ENCODE measurements around the gene B3GLCT. TPM values are rescaled to one million over a fixed set of nuclear protein-coding genes. Genes with fewer than 3 reads are reported as not detected.
"Not testable (repeated sequence)": the region's sequence is repeated elsewhere in the genome, so short reads cannot be mapped to it uniquely, and the experiment has no call there.

B3GLCT gene
- total and polyA plus RNA-seq, 4 donors, result 0.88 to 8.3 (median 4.9) TPM

DNA sequence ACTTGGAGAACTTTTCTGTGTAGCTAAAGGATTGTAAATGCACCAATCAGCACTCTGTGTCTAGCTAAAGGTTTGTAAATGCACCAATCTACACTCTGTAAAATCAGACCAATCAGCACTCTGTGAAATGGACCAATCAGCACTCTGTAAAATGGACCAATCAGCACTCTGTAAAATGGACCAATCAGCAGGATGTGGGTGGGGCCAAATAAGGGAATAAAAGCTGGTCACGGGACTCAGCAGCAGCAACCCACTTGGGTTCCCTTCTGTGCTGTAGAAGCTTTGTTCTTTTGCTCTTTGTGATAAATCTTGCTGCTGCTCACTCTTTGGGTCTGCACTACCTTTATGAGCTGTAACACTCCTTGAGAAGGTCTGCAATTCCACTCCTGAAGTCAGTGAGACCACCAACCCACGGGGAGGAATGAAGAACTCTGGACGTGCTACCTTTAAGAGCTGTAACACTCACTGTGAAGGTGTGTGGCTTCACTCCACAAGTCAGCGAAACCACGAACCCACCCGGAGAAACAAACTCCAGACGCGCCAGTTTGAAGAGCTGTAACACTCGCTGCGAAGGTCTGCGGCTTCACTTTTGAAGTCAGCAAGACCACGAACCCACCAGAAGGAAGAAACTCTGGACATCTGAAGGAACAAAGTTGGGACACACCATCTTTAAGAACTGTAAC lies 21.8 kb upstream of the B3GLCT start:
- DNase-seq; H3K27me3 ChIP-seq (ENCODE audit: control insufficient read depth in 1 of 2, insufficient read depth in 2 of 2, low read length in 1 of 2); H3K27ac ChIP-seq (ENCODE audit: low read depth in 1 of 2, low read length in 2 of 2); H3K4me3 ChIP-seq (ENCODE audit: low read length in 2 of 2); intact Hi-C loops (cut with DNase I); H3K4me1 ChIP-seq (ENCODE audit: control insufficient read depth in 1 of 2, insufficient read depth in 2 of 2, low read length in 2 of 2); ATAC-seq (ENCODE audit: low FRiP score); H3K9me3 ChIP-seq (ENCODE audit: control insufficient read depth, low read length); H3K36me3 ChIP-seq (ENCODE audit: control insufficient read depth in 1 of 2, insufficient read depth in 2 of 2, low read length in 1 of 2): not testable (repeated sequence)
- WGBS, 2 donors, result 92 to 93% methylated on average over 12 of the region's 12 CpGs

DNA sequence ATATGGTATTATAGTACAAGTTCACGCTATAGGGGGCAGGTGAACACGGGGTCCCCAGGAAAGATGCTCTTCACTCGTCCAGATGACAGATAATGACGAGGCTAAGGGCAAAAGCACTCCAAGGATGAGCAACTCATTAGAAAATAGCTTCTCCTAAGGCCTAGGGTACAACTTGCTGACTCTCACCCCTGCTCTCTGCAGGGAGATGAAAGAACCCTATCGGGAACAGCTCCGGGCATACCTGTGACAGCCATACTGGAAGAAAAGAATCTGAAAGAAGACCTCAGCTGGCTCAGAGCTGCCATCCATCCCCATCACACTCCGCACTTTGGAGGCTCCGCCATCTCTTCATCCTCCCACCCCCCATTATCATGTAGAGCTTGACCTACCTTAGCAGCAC lies 20.5 kb upstream of the B3GLCT start:
- ATAC-seq (ENCODE audit: low FRiP score) (no peak), DNase-seq (no peak)
- Histone ChIP-seq H3K4me1 (ENCODE audit: control insufficient read depth in 1 of 2, insufficient read depth in 2 of 2, low read length in 2 of 2) (no peaks in the 10 kb centered on the region), H3K9me3 (ENCODE audit: control insufficient read depth, low read length) (no peaks in the 10 kb centered on the region), H3K36me3 (ENCODE audit: control insufficient read depth in 1 of 2, insufficient read depth in 2 of 2, low read length in 1 of 2) (no peaks in the 10 kb centered on the region), H3K27me3 (ENCODE audit: control insufficient read depth in 1 of 2, insufficient read depth in 2 of 2, low read length in 1 of 2) (peaks cover 0 to 3% of the 10 kb centered on the region in 2 donors), H3K4me3 (ENCODE audit: low read length in 2 of 2) (no peak overlapping the region), H3K27ac (ENCODE audit: low read depth in 1 of 2, low read length in 2 of 2) (no peak overlapping the region)
- intact Hi-C loops (cut with DNase I), result no loop called here
- 93 to 94% methylated on average over 8 of the region's 8 CpGs for whole genome bisulfite sequencing, 2 donors

DNA sequence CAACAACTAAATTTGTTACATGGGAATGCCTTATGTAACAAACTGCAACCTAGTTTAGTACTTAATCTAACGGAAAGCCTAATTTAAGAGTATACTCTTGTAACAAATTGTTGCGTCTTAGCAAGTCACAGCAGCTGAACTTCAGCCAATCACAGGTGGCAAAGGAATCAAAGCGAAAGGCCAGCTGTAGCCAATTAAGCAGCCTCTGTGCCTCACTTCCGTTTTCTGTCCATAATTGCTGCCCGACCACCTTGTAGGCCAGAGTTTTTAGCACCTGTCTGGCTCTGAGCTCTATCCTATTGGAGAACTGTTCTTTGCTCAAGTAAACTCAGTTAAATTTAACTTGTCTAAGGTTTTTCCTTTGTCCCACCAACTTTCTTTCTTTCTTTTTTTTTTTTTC lies 20.0 kb upstream of the B3GLCT start:
- ATAC-seq (ENCODE audit: low FRiP score), result no peak
- Histone ChIP-seq H3K4me1 (ENCODE audit: control insufficient read depth in 1 of 2, insufficient read depth in 2 of 2, low read length in 2 of 2) (no peaks in the 10 kb centered on the region), H3K27me3 (ENCODE audit: control insufficient read depth in 1 of 2, insufficient read depth in 2 of 2, low read length in 1 of 2) (peaks cover 0 to 3% of the 10 kb centered on the region in 2 donors), H3K9me3 (ENCODE audit: control insufficient read depth, low read length) (no peaks in the 10 kb centered on the region), H3K27ac (ENCODE audit: low read depth in 1 of 2, low read length in 2 of 2) (no peak overlapping the region), H3K36me3 (ENCODE audit: control insufficient read depth in 1 of 2, insufficient read depth in 2 of 2, low read length in 1 of 2) (no peaks in the 10 kb centered on the region), H3K4me3 (ENCODE audit: low read length in 2 of 2) (no peak overlapping the region)
- DNase-seq, result no peak
- 89% methylated on average over 5 of the region's 5 CpGs for WGBS, 2 donors
- intact Hi-C loops (cut with DNase I), result no loop called here

DNA sequence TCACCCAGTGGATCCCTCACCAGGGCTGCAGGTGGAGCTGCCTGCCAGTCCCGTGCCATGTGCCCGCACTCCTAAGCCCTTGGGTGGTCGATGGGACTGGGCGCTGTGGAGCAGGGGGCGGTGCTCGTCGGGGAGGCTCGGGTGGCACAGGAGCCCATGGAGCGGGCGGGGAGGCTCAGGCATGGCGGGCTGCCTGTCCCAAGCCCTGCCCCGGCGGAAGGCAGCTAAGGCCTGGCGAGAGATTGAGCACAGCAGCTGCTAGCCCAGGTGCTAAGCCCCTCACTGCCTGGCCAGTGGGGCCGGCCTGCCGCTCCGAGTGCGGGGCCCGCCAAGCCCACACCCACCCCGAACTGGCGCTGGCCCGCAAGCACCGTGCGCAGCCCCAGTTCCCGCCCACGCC lies 16.8 kb upstream of the B3GLCT start:
- Histone ChIP-seq H3K4me1 (ENCODE audit: control insufficient read depth in 1 of 2, insufficient read depth in 2 of 2, low read length in 2 of 2) (no peaks in the 10 kb centered on the region), H3K36me3 (ENCODE audit: control insufficient read depth in 1 of 2, insufficient read depth in 2 of 2, low read length in 1 of 2) (no peaks in the 10 kb centered on the region), H3K9me3 (ENCODE audit: control insufficient read depth, low read length) (no peaks in the 10 kb centered on the region), H3K27ac (ENCODE audit: low read depth in 1 of 2, low read length in 2 of 2) (no peak overlapping the region), H3K4me3 (ENCODE audit: low read length in 2 of 2) (no peak overlapping the region), H3K27me3 (ENCODE audit: control insufficient read depth in 1 of 2, insufficient read depth in 2 of 2, low read length in 1 of 2) (peaks cover 0 to 3% of the 10 kb centered on the region in 2 donors)
- intact Hi-C loops (cut with DNase I), result no loop called here
- DNase-seq (no peak), ATAC-seq (ENCODE audit: low FRiP score) (no peak)
- WGBS, 2 donors, result 95% methylated on average over 23 to 26 of the region's 26 CpGs

DNA sequence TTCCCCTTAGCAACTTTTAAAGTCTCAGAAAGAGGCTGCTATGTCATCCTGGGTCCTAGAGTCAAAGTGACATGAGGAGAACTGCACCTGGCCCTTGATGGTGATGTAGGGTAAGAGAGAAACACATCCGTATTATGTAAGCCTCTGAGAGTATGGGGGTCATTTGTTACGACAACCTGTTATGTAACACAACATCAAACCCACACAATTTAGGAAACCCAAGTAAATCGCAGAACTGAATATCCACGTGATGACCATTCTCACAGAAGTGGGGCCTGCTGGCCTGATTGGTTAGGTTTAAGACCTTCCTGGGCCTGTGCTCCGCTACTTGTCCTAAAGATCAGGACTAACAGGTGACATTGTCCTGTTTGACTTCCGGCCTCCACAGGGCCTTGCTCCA lies 15.3 kb upstream of the B3GLCT start:
- Histone ChIP-seq H3K4me1 (ENCODE audit: control insufficient read depth in 1 of 2, insufficient read depth in 2 of 2, low read length in 2 of 2) (no peaks in the 10 kb centered on the region), H3K9me3 (ENCODE audit: control insufficient read depth, low read length) (no peaks in the 10 kb centered on the region), H3K27me3 (ENCODE audit: control insufficient read depth in 1 of 2, insufficient read depth in 2 of 2, low read length in 1 of 2) (peaks cover 0 to 3% of the 10 kb centered on the region in 2 donors), H3K36me3 (ENCODE audit: control insufficient read depth in 1 of 2, insufficient read depth in 2 of 2, low read length in 1 of 2) (no peaks in the 10 kb centered on the region), H3K4me3 (ENCODE audit: low read length in 2 of 2) (no peak overlapping the region), H3K27ac (ENCODE audit: low read depth in 1 of 2, low read length in 2 of 2) (no peak overlapping the region)
- ATAC-seq (ENCODE audit: low FRiP score) (no peak), DNase-seq (no peak)
- WGBS, 2 donors, result 92 to 94% methylated on average over 6 of the region's 6 CpGs
- intact Hi-C loops (cut with DNase I), result no loop called here

DNA sequence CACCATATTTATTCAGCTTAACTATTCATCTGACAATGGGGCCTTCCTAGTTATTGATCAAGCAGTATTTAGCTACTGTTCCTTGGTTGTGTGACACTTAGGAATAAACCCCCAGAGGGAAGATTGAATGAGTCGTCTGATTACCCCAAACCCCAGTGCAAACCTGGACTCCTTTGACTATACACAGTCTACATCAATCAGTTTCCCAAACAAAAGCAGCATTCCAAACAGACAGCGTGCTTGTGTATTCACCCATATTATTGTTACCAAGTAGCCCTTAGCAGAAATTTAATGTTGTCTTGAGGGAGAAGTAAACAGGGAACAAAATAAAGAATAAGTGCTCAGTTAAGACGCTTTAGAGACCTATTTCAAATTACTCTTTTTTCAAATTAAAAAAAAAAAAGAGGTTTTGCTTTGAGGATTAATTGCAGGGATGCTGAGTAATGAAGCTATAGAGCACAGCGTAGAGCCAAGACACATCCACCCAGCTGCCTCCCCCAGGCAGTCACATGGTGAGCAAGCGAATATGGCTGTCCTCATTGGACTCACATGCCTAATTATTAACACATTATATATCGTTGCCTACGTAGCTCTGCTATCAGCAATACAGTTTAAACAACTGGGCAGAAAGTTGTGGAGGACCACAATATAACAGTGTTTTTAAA lies 14.7 kb upstream of the B3GLCT start:
- Histone ChIP-seq H3K4me3 (ENCODE audit: low read length in 2 of 2) (no peak overlapping the region), H3K9me3 (ENCODE audit: control insufficient read depth, low read length) (no peaks in the 10 kb centered on the region), H3K36me3 (ENCODE audit: control insufficient read depth in 1 of 2, insufficient read depth in 2 of 2, low read length in 1 of 2) (no peaks in the 10 kb centered on the region), H3K27me3 (ENCODE audit: control insufficient read depth in 1 of 2, insufficient read depth in 2 of 2, low read length in 1 of 2) (peaks cover 0 to 3% of the 10 kb centered on the region in 2 donors), H3K4me1 (ENCODE audit: control insufficient read depth in 1 of 2, insufficient read depth in 2 of 2, low read length in 2 of 2) (no peaks in the 10 kb centered on the region), H3K27ac (ENCODE audit: low read depth in 1 of 2, low read length in 2 of 2) (no peak overlapping the region)
- ATAC-seq (ENCODE audit: low FRiP score) (no peak), DNase-seq (no peak)
- 77 to 78% methylated on average over 7 of the region's 7 CpGs for WGBS, 2 donors
- intact Hi-C loops (cut with DNase I), result no loop called here

DNA sequence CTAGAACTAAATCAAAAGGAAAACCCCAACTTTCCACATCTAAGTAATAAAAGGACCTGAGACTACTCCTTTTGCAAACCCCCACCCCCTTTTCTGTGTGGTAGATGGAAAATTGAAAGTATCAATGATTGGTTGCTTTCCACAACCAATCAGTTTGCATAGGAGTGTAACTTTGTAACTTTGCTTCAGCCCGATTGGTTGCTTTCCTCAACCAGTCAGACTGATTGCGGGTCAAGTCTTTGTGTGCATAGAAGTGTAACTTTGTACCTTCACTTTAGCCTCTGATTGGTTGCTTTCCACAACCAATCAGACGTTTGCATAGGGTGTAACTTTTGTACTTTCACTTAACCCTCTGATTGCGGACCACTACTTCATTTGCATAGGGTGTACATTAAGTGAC lies 8.0 kb upstream of the B3GLCT start:
- WGBS, 2 donors, result 84 to 86% methylated on average over 4 of the region's 4 CpGs

DNA sequence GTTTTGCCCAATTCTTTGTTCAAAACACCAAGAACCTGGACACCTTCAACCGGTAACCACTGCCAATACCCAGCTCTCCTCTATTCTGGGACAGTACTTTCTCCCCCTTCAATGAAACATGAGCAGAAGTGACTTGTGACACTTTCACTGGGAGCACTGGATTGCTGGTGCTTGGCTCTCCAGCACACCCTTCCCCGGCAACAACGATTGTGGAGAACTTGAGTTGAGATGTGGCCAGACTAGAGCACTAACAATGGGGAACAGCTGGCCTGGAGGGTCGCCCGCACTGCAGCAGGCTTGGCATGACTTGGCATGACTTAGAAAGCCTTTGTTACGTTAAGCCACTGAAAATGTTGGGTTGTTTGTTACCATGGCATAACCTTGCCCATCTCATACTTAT lies 7.5 kb upstream of the B3GLCT start:
- ATAC-seq (ENCODE audit: low FRiP score), result no peak
- H3K27me3 ChIP-seq (ENCODE audit: control insufficient read depth in 1 of 2, insufficient read depth in 2 of 2, low read length in 1 of 2), result no peaks in the 10 kb centered on the region
- no peak for DNase-seq
- H3K4me1 ChIP-seq (ENCODE audit: control insufficient read depth in 1 of 2, insufficient read depth in 2 of 2, low read length in 2 of 2), result no peaks in the 10 kb centered on the region
- no peak overlapping the region for H3K27ac ChIP-seq (ENCODE audit: low read depth in 1 of 2, low read length in 2 of 2)
- H3K4me3 ChIP-seq (ENCODE audit: low read length in 2 of 2), result no peak overlapping the region
- H3K36me3 ChIP-seq (ENCODE audit: control insufficient read depth in 1 of 2, insufficient read depth in 2 of 2, low read length in 1 of 2), result no peaks in the 10 kb centered on the region
- intact Hi-C loops (cut with DNase I), result no loop called here
- H3K9me3 ChIP-seq (ENCODE audit: control insufficient read depth, low read length), result no peaks in the 10 kb centered on the region
- WGBS, 2 donors, result 84 to 86% methylated on average over 6 of the region's 6 CpGs

More for the DNA sequence above, 8.0 kb upstream of the B3GLCT start:
- DNase-seq, result no peak
- no peak overlapping the region for H3K4me3 ChIP-seq (ENCODE audit: low read length in 2 of 2)
- no peaks in the 10 kb centered on the region for H3K36me3 ChIP-seq (ENCODE audit: control insufficient read depth in 1 of 2, insufficient read depth in 2 of 2, low read length in 1 of 2)
- ATAC-seq (ENCODE audit: low FRiP score), result no peak
- no peak overlapping the region for H3K27ac ChIP-seq (ENCODE audit: low read depth in 1 of 2, low read length in 2 of 2)
- no peaks in the 10 kb centered on the region for H3K9me3 ChIP-seq (ENCODE audit: control insufficient read depth, low read length)
- H3K27me3 ChIP-seq (ENCODE audit: control insufficient read depth in 1 of 2, insufficient read depth in 2 of 2, low read length in 1 of 2), result no peaks in the 10 kb centered on the region
- H3K4me1 ChIP-seq (ENCODE audit: control insufficient read depth in 1 of 2, insufficient read depth in 2 of 2, low read length in 2 of 2), result no peaks in the 10 kb centered on the region
- intact Hi-C loops (cut with DNase I), result no loop called here

DNA sequence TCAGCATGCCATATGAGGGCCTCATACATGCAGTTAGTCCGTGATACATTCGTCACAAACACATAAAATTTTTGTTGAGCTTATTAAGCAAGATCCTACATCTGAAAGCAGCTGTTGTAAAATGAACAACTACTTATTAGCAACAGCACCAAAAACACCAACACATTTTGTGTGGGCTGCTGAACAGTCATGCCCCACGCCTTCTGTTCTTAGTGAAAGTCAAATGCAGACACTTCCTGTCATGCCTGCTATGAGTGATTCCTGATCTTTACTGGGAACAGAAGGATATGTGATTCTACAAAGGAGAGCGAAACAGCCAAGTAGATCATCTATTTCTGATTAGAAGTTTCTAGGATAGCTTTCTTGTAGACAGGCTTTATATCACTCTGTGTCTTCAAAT lies 4.2 kb upstream of the B3GLCT start:
- Histone ChIP-seq H3K4me3 (ENCODE audit: low read length in 2 of 2) (no peak overlapping the region), H3K27ac (ENCODE audit: low read depth in 1 of 2, low read length in 2 of 2) (no peak overlapping the region), H3K27me3 (ENCODE audit: control insufficient read depth in 1 of 2, insufficient read depth in 2 of 2, low read length in 1 of 2) (no peaks in the 10 kb centered on the region), H3K4me1 (ENCODE audit: control insufficient read depth in 1 of 2, insufficient read depth in 2 of 2, low read length in 2 of 2) (no peaks in the 10 kb centered on the region), H3K9me3 (ENCODE audit: control insufficient read depth, low read length) (no peaks in the 10 kb centered on the region), H3K36me3 (ENCODE audit: control insufficient read depth in 1 of 2, insufficient read depth in 2 of 2, low read length in 1 of 2) (no peaks in the 10 kb centered on the region)
- ATAC-seq (ENCODE audit: low FRiP score) (no peak), DNase-seq (no peak)
- intact Hi-C loops (cut with DNase I), result no loop called here
- 96 to 98% methylated on average over 4 of the region's 4 CpGs for WGBS, 2 donors

Measured in aorta (tissue), 5 donors.